Neural progenitor cell (in vitro differentiated cells): ENCODE data around the gene DDX17. TPM values are rescaled to one million over a fixed set of nuclear protein-coding genes. Genes with fewer than 3 reads are reported as not detected.

ENCODE experiments used
- DNase-seq: peaks from one replicate; pipeline ENCODE4 v3.0.0-alpha.2; 2016; ENCODE audit warnings: low spot score
- H2AFZ ChIP-seq: fragments of 200-600 bp; sonication (generic); replicated peaks from 2 replicates; pipeline ENCODE4 v1.6.1; 2016; ENCODE audit warnings: antibody characterized with exemption
- H3F3A ChIP-seq: fragments of 200-600 bp; sonication (generic); 2 replicates; pipeline ENCODE4 v1.6.1; 2016; ENCODE audit warnings: antibody characterized with exemption, low read depth
- H3K27ac ChIP-seq: fragments of 200-600 bp; sonication (generic); 2 replicates; pipeline ENCODE4 v1.5.1; 2016; ENCODE audit warnings: mild to moderate bottlenecking
- H3K27me3 ChIP-seq: fragments of 200-600 bp; sonication (generic); 2 replicates; pipeline ENCODE4 v1.6.1; 2016; ENCODE audit warnings: mild to moderate bottlenecking, moderate library complexity
- H3K36me3 ChIP-seq: fragments of 200-600 bp; sonication (generic); 2 replicates; pipeline ENCODE4 v1.5.1; 2016
- H3K4me1 ChIP-seq: fragments of 200-600 bp; sonication (generic); 2 replicates; pipeline ENCODE4 v1.6.1; 2016; ENCODE audit warnings: mixed run types
- H3K4me2 ChIP-seq: fragments of 200-600 bp; sonication (generic); 2 replicates; pipeline ENCODE4 v1.6.1; 2016
- H3K4me3 ChIP-seq: fragments of 200-600 bp; sonication (generic); 2 replicates; pipeline ENCODE4 v1.5.1; 2016
- H3K79me2 ChIP-seq: fragments of 200-600 bp; sonication (generic); 2 replicates; pipeline ENCODE4 v1.6.1; 2016; ENCODE audit warnings: low read depth
- H3K9ac ChIP-seq: fragments of 200-600 bp; sonication (generic); 2 replicates; pipeline ENCODE4 v1.6.1; 2016
- H3K9me3 ChIP-seq: fragments of 200-600 bp; sonication (generic); 2 replicates; pipeline ENCODE4 v1.5.1; 2016; ENCODE audit warnings: low read depth
- H4K20me1 ChIP-seq: fragments of 200-600 bp; sonication (generic); 2 replicates; pipeline ENCODE4 v1.6.1; 2016; ENCODE audit warnings: low read depth
- H3K27ac Mint-ChIP-seq: 3 replicates; pipeline ENCODE4 v1.8.0; 2021; ENCODE audit warnings: mixed read lengths
- H3K27me3 Mint-ChIP-seq: 2 replicates; pipeline ENCODE4 v1.8.0; 2022; ENCODE audit warnings: low read depth, mild to moderate bottlenecking, inconsistent platforms, moderate library complexity, mixed read lengths; ENCODE audit not compliant: insufficient read depth
- H3K36me3 Mint-ChIP-seq: 3 replicates; pipeline ENCODE4 v1.8.0; 2021; ENCODE audit warnings: mixed read lengths
- H3K4me1 Mint-ChIP-seq: 3 replicates; pipeline ENCODE4 v1.8.0; 2021; ENCODE audit warnings: mixed read lengths
- H3K4me3 Mint-ChIP-seq: 3 replicates; pipeline ENCODE4 v1.8.0; 2021; ENCODE audit warnings: mild to moderate bottlenecking, moderate library complexity, mixed read lengths
- H3K9me3 Mint-ChIP-seq: 3 replicates; pipeline ENCODE4 v1.8.0; 2020; ENCODE audit warnings: mixed read lengths
- EZH2 ChIP-seq: fragments of 200-600 bp; sonication (generic); IDR thresholded peaks from 2 replicates; pipeline ENCODE4 v1.6.1; 2017; ENCODE audit warnings: antibody characterized with exemption, mild to moderate bottlenecking, moderate library complexity
- EZH2phosphoT487 ChIP-seq: fragments of 200-600 bp; sonication (generic); IDR thresholded peaks from 2 replicates; pipeline ENCODE4 v1.6.1; 2017; ENCODE audit warnings: antibody characterized with exemption
- total RNA-seq: library from RNA; depleted of rRNA; stranded (reverse); fragments of >200 nt; gene quantifications from 2 replicates; pipeline ENCODE4 v1.2.3, GENCODE V29; 2015; ENCODE audit warnings: low replicate concordance
- TF ChIP-seq, protein P1 (sequence below): fragments of 200-600 bp; sonication (generic); IDR thresholded peaks from 2 replicates; pipeline ENCODE4 v1.5.1; 2017; ENCODE audit warnings: antibody characterized with exemption, mild to moderate bottlenecking

DDX17 gene
- total RNA-seq, 1 donor from 2014 or later = 621 TPM

DNA sequence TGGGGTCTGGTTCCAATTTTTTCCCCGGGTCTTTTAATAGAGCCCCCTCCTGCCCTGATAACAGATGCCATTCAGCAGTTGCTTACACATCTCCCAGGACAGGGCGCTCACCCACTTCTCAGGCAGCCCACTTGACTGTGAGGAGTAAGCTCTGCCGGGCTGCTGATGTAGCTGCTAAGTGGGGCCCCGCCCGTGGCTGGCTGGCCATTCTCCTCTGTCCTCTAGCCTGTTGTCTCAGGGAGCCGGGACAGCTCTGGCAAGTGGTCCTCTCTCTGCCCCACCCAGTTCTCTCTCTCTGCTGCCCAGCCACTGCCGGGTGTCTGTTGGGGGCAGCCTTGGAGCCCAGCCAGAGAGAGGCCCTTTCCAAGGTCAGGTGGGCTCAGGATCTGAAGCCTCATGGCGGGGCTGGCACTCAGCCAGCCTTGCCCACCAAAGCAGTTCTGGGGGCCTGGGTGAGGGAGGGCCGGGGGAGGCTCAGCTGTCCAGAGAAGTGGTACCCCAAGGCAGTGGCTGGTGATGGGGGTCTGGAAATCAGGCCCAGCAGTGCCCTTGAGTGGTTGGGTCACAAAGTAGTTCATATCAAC, 60.0 kb downstream of the DDX17 start:
- no peaks in the 10 kb centered on the region for H3K9me3 ChIP-seq
- no peak overlapping the region for H3K4me2 ChIP-seq
- peaks cover 18% of the 10 kb centered on the region for H3K4me1 Mint-ChIP-seq
- no peak overlapping the region for H3K9ac ChIP-seq
- no peak overlapping the region for H2AFZ ChIP-seq
- H4K20me1 ChIP-seq = no peaks in the 10 kb centered on the region
- no peaks in the 10 kb centered on the region for H3K36me3 ChIP-seq
- H3K4me1 ChIP-seq = peaks cover 3% of the 10 kb centered on the region
- DNase-seq = no peak
- no peak overlapping the region for H3K27ac Mint-ChIP-seq
- no peaks in the 10 kb centered on the region for H3F3A ChIP-seq
- no peaks in the 10 kb centered on the region for H3K36me3 Mint-ChIP-seq
- H3K4me3 ChIP-seq = no peak overlapping the region
- H3K27me3 ChIP-seq = peaks cover 2% of the 10 kb centered on the region
- TF ChIP-seq EZH2 (no peak), EZH2phosphoT487 (no peak)
- TF ChIP-seq, protein P1, sequence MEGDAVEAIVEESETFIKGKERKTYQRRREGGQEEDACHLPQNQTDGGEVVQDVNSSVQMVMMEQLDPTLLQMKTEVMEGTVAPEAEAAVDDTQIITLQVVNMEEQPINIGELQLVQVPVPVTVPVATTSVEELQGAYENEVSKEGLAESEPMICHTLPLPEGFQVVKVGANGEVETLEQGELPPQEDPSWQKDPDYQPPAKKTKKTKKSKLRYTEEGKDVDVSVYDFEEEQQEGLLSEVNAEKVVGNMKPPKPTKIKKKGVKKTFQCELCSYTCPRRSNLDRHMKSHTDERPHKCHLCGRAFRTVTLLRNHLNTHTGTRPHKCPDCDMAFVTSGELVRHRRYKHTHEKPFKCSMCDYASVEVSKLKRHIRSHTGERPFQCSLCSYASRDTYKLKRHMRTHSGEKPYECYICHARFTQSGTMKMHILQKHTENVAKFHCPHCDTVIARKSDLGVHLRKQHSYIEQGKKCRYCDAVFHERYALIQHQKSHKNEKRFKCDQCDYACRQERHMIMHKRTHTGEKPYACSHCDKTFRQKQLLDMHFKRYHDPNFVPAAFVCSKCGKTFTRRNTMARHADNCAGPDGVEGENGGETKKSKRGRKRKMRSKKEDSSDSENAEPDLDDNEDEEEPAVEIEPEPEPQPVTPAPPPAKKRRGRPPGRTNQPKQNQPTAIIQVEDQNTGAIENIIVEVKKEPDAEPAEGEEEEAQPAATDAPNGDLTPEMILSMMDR = no peak
- H3K27me3 Mint-ChIP-seq = no peaks in the 10 kb centered on the region
- H3K4me3 Mint-ChIP-seq = no peak overlapping the region
- no peaks in the 10 kb centered on the region for H3K79me2 ChIP-seq
- no peak overlapping the region for H3K27ac ChIP-seq
- H3K9me3 Mint-ChIP-seq = no peaks in the 10 kb centered on the region

DNA sequence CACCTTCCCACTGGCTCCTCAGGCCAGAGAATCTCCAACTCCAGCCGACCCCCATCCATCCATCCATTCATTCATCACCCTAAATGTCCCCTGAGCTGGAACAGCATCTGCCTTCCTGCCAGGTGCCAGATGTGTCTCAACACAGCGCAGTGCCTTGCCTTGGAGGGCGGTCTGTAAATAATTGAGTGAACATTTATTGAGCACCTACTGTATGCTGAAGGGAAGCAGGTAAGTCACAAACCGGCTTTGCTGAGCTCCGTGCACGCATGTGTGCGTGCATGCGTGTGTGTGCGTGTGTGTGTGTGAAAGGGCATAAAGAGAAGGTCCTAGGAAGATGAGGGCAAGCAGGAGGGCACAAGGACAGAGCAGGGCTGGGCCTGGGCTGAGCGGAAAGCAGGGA, 61.3 kb downstream of the DDX17 start:
- no peaks in the 10 kb centered on the region for H3K4me1 ChIP-seq
- no peaks in the 10 kb centered on the region for H3K27me3 ChIP-seq
- no peaks in the 10 kb centered on the region for H3K36me3 Mint-ChIP-seq
- no peaks in the 10 kb centered on the region for H3F3A ChIP-seq
- no peak for TF ChIP-seq EZH2
- H3K4me3 Mint-ChIP-seq = no peak overlapping the region
- no peak overlapping the region for H3K9ac ChIP-seq
- H3K27ac ChIP-seq = no peak overlapping the region
- H3K27ac Mint-ChIP-seq = no peak overlapping the region
- no peaks in the 10 kb centered on the region for H4K20me1 ChIP-seq
- no peaks in the 10 kb centered on the region for H3K79me2 ChIP-seq
- H3K4me2 ChIP-seq = no peak overlapping the region
- DNase-seq = no peak
- H3K4me1 Mint-ChIP-seq = peaks cover 7% of the 10 kb centered on the region
- H3K4me3 ChIP-seq = no peak overlapping the region
- H2AFZ ChIP-seq = no peak overlapping the region
- H3K9me3 ChIP-seq = no peaks in the 10 kb centered on the region
- no peaks in the 10 kb centered on the region for H3K27me3 Mint-ChIP-seq
- no peaks in the 10 kb centered on the region for H3K9me3 Mint-ChIP-seq
- no peaks in the 10 kb centered on the region for H3K36me3 ChIP-seq

DNA sequence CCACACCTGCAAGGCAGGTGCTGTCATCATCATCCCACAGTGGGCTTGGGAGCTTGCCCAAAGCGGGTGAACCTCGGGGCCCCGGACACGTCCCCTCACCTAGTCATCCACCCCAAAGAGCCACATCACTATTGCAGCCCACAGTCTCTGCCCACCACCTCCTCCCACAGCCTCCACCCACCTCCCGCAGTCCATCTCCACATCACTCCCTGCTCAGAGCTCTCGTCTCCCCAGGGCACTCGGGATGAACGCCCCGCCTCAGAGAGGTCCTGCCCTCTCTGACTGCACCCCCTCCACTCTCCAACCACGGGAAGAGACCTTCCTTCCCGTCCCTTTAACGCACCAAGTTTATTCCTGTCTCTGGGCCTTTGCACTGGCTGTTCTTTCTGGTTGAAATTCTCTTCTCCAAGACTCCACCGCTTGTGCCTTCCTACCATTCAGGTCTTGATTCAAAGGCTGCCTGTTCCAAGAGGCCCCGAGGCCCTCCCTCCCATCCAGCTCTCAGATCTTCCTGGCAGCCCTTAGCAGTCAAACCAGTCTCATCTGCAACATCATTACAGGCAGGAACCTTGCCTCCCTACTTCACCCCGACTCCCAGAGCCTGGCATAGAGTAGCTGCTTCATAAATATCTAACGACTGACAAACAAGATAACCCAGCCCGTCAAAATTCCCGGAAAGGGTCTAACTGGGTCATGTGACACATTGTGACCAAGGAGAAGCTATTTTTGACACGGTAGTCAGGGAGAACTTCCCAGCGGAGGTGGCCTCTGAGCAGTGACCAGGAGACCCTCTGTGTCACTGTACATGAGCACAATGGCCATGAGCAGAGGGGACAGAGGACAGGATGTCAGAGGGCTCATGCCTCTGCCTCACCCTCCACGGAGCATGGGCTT, 62.2 kb downstream of the DDX17 start:
- Histone ChIP-seq H3K9me3 (no peaks in the 10 kb centered on the region), H3K9ac (no peak overlapping the region), H3K79me2 (no peaks in the 10 kb centered on the region), H3F3A (no peaks in the 10 kb centered on the region), H3K4me3 (no peak overlapping the region), H2AFZ (no peak overlapping the region), H3K4me1 (no peaks in the 10 kb centered on the region), H3K27me3 (no peaks in the 10 kb centered on the region), H3K27ac (no peak overlapping the region), H3K36me3 (no peaks in the 10 kb centered on the region), H3K4me2 (no peak overlapping the region), H4K20me1 (no peaks in the 10 kb centered on the region)
- peaks cover 7% of the 10 kb centered on the region for H3K4me1 Mint-ChIP-seq
- peak overlapping the region; percentile 33 for H3K27ac Mint-ChIP-seq
- no peak for DNase-seq
- no peaks in the 10 kb centered on the region for H3K27me3 Mint-ChIP-seq
- H3K9me3 Mint-ChIP-seq = no peaks in the 10 kb centered on the region
- TF ChIP-seq EZH2phosphoT487 (no peak), EZH2 (no peak)
- TF ChIP-seq, protein P1 = no peak
- no peaks in the 10 kb centered on the region for H3K36me3 Mint-ChIP-seq
- H3K4me3 Mint-ChIP-seq = no peak overlapping the region
